C4-2B (cell line): ENCODE results near the gene PDSS1.

Experiments
- CTCF ChIP-seq: fragments of 450-650 bp; conservative IDR thresholded peaks from 2 replicates; pipeline ENCODE4 v1.5.1; 2017; ENCODE audit warnings: mild to moderate bottlenecking
- ZFX ChIP-seq: fragments of 450-650 bp; IDR thresholded peaks from 2 replicates; pipeline ENCODE4 v1.6.1; 2017

GRCh38 chr10:26727005-26727404 lies 29.5 kb downstream of the PDSS1 start:
- no peak for TF ChIP-seq ZFX
- no peak for TF ChIP-seq CTCF
